HG03565 (cell line): ENCODE measurements around the gene RHEB.

Experiments used
- ATAC-seq: cut with Tn5 transposase; IDR thresholded peaks from one replicate; pipeline ENCODE4 v1.9.1; 2021; ENCODE audit warnings: mild to moderate bottlenecking, moderate library complexity; ENCODE audit not compliant: unreplicated experiment

RHEB gene

GRCh38 chr7:151472644-151473380, 46.9 kb downstream of the RHEB start:
- ATAC-seq: peak; percentile 33

- ATAC-seq: no peak
These were observed 49.0 kb downstream of the RHEB start for GRCh38 chr7:151470711-151471110.

GRCh38 chr7:151469281-151469680, 50.4 kb downstream of the RHEB start:
- no peak for ATAC-seq

- ATAC-seq: no peak
These were observed 51.3 kb downstream of the RHEB start for GRCh38 chr7:151468217-151469018.

- ATAC-seq: no peak
These were observed 54.5 kb downstream of the RHEB start for GRCh38 chr7:151465169-151465568.

GRCh38 chr7:151462306-151462779, 57.4 kb downstream of the RHEB start:
- no peak for ATAC-seq

- no peak for ATAC-seq
These were observed 57.8 kb downstream of the RHEB start for GRCh38 chr7:151461942-151462230.

- ATAC-seq: no peak
These were observed 58.4 kb downstream of the RHEB start for GRCh38 chr7:151461096-151461941.

- no peak for ATAC-seq
These were observed 59.2 kb downstream of the RHEB start for GRCh38 chr7:151460474-151460855.

GRCh38 chr7:151459726-151460473, 59.8 kb downstream of the RHEB start:
- no peak for ATAC-seq

- ATAC-seq: no peak
These were observed 62.2 kb downstream of the RHEB start for GRCh38 chr7:151457534-151457933.

- no peak for ATAC-seq
These were observed 62.9 kb downstream of the RHEB start for GRCh38 chr7:151456782-151457181.

GRCh38 chr7:151456276-151456675, 63.4 kb downstream of the RHEB start:
- ATAC-seq: no peak

- ATAC-seq: no peak
These were observed 64.0 kb downstream of the RHEB start for GRCh38 chr7:151455690-151456089.

- ATAC-seq: no peak
These were observed 64.7 kb downstream of the RHEB start for GRCh38 chr7:151454932-151455530.

- ATAC-seq: no peak
These were observed 65.4 kb downstream of the RHEB start for GRCh38 chr7:151454305-151454704.

- ATAC-seq: no peak
These were observed 66.3 kb downstream of the RHEB start for GRCh38 chr7:151453326-151453791.

GRCh38 chr7:151452680-151453325, 66.9 kb downstream of the RHEB start:
- no peak for ATAC-seq

- no peak for ATAC-seq
These were observed 67.8 kb downstream of the RHEB start for GRCh38 chr7:151451626-151452571.
